GM19324 (cell line): Measurements from ENCODE around the gene ZNF688.
A peak's percentile ranks its signal among the peaks of the same experiment; 100 is the strongest.
"Not testable (repeated sequence)": the region's sequence is repeated elsewhere in the genome, so short reads cannot be mapped to it uniquely, and the experiment has no call there.

Experiments used
- ATAC-seq: cut with Tn5 transposase; IDR thresholded peaks from one replicate; pipeline ENCODE4 v1.9.1; 2021; ENCODE audit warnings: mild to moderate bottlenecking, moderate library complexity; ENCODE audit not compliant: unreplicated experiment, low FRiP score

Gene ZNF688

DNA sequence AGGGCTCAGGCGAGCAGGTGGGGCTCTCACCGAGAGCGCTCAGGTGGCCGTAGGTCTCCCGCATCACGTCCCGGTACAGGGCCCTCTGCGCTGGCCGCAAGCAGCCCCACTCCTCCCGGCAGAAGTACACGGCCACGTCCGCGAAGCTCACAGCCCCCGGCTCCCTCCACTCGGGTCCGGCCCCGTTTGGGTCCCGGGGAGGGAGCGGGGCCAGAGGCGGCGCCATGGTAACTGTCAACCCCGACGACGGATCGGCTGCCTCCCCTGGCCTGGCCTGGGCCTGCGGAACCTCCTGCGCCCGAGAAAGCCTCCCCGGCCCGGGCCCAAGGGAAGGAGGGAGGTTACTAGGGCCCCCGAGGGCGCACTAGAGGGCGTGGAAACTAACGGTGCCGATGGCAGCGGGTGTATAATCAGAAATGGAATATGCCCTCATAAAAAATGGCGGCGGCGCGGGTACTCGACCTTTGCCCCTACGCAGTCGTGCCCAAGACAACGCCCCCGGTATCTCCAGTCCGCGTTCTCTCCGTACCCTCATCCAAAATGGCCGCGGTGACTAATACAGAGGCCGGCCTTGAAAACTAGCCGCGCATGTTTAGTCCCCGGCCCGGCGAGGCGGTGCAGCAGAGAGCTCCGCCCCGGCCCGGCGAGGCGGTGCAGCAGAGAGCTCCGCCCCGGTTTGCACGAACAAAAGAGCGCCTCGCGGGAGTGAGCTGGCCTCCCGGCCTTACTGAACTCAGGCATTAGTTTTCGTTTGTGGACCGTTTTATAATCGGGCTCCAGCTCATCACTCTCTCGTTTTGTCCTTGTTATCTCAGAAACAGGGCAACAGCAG is 13.3 kb downstream of the ZNF688 start, which contains the start of gene ZNF764:
Gene ZNF764 (minus strand): TSS at position 418 of the 832 bp plus-strand sequence. CDS start 192 bp downstream, at position 226.
- ATAC-seq = peak; percentile 90

DNA sequence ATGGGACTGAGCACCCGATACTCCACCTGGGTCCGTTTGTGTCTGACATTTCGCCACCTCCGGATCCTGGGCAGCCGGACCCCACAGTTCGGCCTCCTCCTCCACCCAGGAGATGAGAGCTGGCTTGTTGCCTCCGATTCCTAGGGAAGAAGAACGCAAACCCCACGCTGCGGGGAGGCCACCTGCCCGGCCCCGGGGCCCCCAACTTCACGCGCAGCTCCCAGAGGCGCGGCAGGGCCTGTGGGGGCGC is 13.9 kb downstream of the ZNF688 start:
- peak; percentile 13 for ATAC-seq

DNA sequence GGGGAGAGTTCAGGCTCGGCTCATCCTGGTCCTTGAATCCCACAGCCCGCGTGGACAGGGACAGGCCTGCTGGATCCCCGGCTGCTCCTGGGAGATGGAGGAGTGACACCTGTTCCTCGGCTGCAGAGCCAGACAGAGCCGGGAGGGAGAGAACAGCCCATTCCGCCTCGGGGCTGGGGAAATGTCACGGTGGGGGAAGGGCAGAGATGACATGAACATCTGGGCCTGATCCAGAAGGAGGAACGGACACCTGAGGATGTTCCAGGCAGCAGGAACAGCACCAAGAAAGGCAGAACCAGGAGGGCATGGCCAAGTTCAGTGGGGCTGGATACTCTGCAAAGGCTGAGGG is 15.4 kb downstream of the ZNF688 start:
- no peak for ATAC-seq

DNA sequence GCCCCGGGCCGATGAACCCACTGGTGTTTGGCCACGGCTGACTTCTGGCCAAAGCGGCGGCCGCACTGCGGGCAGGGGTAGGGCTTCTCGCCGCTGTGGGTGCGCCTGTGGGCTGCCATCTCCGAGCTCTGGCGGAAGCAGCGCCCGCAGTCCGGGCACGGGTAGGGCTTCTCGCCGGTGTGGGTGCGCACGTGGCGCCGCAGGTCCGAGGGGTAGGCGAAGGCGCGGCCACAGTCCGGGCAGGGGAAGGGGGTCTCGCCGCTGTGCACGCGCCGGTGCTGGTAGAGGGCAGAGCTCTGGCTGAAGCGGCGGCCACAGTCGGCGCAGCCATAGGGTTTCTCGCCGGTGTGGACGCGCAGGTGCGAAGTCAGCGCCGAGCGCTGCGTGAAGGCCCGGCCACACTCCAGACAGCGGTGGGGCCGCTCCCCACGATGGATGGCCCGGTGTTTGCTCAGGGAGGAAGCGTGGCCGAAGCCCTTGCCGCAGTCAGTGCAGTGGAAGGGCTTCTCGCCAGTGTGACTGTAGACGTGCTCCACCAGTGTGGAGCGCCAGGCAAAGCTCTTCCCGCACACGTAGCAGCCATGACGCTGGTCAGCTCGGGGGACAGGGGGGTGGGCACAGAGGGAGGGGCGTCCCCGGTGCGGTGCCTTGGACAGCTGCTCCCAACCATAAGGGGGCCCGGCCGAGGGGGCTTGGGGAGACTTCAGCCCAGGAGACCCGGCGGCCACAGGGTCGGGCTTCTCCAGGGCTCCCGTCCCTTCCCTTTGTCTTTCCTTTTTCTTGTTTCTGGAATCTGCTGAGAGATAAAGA is 16.0 kb downstream of the ZNF688 start:
- ATAC-seq = no peak

DNA sequence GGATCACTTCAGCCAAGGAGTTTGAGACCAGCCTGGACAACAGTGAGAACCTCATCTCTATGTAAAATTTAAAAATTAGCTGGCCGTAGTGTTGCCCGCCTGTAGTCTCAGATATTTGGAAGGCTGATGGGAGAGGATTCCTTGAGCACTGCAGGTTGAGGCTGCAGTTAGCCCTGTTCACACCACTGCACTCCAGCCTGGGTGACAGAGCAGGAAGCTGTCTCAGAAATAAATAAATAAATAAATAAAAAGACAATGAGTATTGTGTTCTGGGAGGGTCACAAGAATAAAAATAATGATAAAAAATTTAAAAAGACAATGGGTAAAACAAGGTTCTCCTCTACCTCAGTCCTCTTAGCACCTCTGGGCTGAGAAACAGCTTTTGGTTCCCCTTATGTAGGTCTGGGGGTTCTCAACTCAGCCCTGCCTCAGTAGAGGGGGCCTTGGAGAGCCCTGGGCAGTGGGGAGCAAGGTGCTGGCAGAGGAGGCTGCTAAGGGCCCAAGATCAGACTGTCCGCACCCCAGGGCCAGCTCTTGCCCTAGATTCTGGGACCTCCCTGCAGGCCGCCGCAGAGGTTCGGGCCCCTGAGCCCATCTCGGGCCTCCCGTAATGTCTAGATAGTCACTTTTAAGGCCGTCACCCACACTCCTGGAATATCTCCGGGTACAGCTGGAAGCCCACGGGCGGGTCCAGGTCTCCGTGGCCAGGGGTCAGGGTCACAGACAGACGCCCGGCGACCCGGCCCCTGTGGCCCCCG is 16.8 kb downstream of the ZNF688 start:
- no peak for ATAC-seq

DNA sequence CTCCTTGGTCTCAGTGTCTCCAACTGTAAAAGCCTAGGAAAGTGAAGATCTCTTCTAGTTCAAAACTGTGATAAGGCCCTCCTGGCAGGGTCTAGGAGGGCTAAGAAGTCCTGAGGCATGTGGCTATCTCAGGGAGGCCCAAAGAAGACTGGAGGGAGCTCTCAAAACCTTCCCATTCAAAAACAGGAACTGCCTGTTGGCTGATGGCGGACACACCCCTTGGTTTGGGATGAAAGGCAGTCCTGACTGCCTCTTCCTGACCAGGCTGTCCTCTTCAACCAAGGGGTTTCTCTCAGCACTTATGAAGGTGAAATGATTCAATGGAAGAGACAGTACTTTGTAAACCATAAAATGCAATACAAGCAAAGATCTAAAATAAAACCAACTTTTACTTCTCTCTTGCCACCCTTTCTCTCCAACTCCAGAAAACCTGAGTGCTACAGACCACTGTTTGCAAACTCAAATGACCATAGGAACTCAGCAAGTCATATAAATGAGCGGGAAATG is 18.1 kb downstream of the ZNF688 start:
- no peak for ATAC-seq

DNA sequence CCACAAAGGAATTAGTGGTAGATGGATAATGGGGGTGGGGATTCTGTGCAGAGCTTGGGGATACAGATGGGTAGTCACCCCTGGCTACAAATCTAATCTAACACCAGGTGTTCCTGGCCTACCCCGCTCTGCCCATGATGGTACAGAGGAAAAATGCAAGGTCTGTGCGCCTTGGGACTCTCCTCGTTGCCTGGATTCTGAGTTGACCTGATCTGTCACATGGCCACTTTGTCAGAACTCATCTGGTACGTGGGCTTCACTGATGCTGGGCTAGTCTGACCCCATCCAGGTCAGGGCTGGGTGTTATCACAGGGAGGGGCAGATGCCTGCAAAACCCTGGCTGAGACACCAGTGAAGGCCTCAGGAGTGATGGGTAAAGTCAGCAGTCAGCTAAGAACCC is 18.6 kb downstream of the ZNF688 start:
- no peak for ATAC-seq

DNA sequence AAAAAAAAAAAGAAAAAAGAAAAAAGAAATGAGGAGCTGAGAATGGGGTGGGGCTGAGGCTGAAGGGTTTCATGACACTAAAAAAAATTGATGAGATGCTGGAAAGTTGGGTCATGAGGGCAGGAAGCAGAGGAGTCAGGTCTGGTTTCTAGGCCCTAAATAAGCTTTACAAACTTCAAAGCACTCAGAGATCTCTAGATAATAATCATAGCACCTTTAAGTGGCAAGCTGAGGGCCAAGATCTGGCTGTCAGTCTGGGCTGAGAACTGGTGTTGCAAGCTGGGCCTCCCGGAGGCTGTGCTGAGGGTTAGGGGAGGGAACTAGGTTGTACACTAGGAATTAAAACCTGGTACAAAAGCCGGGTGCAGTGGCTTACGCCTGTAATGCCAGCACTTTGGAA is 19.7 kb downstream of the ZNF688 start:
- no peak for ATAC-seq

DNA sequence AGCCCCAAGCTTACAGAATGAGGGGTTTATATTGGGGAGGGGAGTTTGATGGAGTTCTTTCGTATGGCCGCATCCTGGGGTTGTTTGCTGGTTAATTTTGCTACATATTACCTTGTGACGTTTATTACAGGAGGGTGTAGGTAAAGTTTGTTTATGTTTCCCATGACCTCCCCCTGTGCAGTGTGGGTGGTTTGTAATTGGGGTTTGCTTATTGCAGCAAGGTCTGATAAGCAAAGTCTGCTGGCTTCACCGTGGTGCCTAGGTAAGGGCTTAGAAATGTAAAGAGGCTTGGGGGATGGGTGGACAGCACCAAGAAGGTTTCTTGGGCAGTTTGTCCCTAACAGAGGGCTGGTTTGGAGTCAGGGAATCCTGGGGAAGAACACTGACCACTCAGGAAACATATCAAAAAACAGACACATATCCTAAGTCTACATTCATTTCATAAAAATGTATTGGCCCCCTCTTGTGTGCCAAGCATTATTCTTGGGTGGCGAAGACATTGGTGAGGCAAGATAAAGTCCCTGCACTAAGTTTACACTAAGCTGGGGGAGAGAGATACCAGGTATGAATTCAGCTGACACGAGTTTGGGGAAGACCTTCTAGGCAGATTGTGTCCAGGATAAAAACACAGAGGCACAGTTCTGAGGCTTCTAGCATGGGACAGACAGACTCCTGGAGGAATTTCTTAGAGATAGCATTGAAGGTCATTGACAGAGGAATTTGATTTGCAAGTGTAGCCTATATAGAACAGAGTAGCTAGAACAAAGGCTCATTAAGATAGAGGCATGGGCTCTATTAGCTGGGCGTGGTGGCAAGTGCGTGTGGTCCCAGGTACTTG is 22.9 kb downstream of the ZNF688 start:
- ATAC-seq = no peak

DNA sequence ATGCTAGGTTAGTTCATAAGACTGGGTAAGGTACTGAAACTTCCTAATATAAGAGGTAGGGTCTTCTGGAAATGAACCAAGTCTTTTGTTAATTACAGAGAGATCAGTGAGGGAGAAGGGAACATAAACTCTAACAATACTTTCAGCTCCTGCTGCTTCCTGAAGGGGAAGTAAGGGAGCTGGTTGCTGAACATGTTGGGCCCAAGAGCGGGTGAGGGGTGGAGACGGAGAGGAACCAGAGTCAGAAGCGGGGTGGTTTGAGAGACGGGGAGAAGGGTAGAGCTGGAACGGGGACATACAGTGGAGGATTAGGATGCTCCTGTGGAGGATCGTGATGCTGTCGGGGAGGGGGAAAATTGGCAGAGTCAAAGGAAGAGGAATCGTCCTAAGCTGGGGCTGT is 25.4 kb downstream of the ZNF688 start:
- ATAC-seq = no peak

DNA sequence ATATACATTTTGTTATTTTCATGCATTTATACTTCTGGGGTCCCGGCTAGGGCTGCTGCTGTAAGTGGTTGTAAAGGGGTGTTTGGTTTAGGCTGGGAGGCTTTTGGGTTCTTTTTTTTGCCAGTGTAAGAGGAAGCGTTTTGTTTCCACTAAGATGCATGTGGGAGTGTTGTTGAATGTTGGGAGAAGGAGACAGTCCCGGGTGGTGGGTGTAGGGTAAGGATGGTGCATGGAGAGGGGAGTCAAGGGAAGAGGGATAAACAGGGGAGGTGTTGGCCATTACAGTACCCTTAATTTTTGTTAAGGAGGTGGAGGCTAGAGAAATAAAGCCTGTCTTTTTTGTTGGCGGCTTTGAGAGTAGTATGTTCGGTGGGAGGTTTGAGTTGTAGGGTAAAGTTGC is 28.4 kb downstream of the ZNF688 start:
- no peak for ATAC-seq

DNA sequence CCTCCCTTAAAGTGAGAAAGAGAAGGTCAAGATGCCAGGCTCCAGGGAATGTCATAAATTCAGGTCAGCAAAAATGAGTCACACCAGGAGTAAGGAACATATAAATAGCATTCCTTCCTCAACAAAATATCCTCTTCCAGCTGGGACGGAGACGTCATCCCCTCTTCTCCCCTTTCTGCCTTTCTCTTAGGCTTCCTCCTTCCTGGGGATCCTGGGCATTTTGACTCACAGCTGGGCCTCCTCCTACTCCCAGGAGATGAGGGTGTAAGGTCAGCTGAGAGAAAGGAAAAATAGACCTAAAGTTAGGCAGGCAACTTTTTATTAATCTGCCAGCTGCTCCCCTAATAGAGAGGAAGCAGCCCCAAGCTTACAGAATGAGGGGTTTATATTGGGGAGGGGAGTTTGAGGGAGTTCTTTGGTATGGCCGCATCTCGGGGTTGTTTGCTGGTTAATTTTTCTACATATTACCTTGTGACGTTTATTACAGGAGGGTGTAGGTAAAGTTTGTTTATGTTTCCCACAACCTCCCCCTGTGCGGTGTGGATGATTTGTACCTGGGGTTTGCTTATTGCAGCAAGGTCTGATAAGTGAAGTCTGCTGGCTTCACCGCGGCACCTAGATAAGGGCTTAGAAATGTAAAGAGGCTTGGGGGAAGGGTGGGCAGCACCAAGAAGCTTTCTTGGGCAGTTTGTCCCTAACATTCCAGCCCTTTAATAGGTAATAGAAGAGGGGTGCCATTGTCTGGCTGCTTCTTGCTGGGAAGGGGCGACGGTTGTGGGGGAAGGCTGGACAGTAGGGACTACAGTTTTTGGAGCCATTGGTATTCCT is 29.8 kb downstream of the ZNF688 start:
- no peak for ATAC-seq

DNA sequence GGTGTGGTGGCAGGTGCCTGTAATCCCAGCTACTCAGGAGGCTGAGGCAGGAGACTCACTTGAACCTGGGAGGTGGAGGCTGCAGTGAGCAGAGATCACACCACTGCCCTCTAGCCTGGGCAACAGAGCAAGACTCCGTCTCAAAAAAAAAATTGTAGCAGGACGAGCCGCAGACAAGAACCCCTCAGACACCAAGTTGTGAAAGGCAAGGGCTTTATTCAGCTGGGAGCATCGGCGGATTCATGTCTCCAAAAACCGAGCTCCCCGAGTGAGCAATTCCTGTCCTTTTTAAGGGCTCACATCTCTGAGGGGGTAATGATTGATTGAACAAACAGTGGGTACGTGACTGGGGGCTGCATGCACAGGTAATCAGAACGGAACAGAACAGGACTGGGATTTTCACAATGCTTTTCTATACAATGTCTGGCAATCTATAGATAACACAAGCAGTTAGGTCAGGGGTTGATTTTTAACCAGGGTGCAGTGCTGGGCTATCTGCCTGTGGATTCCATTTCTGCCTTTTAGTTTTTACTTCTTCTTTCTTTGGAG is 30.5 kb downstream of the ZNF688 start:
- ATAC-seq = not testable (repeated sequence)

DNA sequence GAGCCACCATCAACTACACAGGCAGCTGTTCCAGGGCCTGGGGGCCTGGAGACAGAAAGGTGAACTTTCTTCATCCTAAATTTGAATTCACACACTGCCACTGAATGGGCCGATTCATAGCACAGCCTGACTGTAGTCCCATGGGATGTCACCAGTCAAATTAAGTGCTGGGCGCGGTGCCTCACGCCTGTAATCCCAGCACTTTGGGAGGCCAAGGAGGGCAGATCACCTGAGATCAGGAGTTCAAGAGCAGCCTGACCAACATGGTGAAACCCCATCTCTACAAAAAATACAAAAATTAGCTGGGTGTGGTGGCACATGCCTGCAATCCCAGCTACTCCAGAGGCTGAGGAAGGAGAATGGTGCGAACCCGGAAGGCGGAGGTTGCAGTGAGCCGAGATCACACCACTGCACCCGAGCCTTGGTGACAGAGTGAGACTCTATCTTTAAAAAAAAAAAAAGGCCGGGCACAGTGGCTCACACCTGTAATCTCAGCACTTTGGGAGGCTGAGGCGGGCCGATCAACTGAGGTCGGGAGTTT is 31.5 kb downstream of the ZNF688 start:
- not testable (repeated sequence) for ATAC-seq

DNA sequence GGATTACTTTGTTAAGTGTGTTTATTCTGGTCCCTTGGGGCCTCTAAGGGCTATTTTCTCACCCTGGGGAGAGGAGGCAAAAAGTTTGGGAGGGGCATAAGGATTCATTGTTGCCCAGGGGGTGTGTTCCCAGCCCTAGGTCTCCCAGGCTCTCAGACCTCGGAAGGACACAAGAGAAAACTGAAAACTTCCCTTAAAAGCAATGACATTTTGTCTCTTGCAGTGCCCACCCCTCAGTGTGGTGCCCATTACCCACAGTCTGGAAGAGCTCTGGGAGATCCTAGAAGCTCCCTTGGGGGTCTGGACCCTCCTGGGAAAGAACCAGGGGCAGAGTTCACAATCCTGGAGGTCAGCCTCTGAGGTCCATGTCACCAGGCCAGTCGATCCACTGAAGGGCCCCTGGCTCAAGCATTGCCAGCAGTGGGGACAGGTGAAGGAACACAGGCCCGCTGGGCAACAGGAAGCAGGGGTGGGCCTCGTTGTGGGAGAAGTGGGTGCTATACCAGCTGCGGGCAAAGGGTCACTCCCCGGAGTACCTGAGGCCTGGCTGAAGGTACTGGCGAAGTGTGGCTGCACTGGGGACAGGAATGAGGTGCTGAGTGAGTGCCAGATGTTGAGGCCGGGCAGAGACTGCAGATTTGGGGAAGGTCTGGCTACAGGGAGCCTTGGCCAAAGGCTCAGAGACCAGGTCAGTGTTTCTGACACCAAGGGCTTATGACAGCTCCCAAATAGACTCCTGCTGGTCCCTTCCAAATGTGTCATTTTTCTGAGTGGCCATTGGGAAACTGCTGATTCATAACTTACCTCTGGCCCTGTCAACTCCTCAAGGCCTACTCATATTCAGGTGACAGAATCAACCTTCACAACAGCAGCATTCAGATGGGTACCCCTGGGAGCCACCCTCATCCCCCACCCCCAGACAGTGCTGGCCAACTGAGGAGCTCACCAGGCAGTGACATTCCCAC is 32.2 kb downstream of the ZNF688 start:
- no peak for ATAC-seq

DNA sequence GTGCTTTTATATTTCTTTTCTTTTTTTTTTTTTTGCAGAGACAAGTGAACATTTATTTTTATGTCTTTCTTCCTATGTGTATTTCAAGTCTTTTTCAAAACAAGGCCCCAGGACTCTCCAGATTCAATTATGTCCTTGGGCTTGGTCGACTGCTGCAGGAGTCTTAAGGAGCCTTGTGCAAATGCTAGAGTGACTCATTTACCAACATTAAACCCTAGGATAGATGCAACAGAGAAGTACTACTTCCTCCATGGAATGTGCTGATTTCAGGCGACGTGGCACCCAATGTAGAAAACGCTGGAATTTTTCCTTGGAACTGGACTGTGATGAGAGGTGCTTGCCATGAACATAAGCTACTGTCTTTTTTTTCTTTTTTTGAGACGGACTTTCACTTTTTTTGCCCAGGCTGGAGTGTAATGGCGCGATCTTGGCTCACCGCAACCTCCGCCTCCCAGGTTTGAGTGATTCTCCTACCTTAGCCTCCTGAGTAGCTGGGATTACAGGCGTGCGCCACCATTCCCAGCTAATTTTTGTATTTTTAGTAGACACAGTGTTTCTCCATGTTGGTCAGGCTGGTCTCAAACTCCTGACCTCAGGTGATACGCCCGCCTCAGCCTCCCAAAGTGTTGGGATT is 35.0 kb downstream of the ZNF688 start:
- ATAC-seq = not testable (repeated sequence)

DNA sequence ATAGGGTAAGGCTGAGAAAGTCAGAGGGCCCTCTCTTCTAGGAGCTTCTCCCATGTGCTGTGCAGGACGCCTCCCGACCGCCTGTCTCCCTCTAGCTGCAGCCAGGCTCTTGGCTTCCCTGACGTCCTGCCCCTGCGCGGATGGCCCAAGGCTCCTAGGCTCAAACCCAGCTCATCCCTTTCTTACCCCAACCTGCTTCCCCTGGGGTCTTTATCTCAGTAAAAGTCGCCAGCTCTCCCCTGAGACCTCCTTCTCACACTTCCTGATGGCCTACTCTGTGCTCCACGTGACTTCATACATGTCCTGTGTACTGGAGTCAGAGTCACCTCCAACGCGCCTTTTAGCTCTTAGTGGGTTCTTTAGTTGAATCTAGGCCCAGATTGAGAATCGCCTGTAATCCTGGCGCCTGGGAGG is 35.7 kb downstream of the ZNF688 start:
- no peak for ATAC-seq
